Panc1 (cell line): ENCODE results near the gene RFX8. TPM values are rescaled to one million over a fixed set of nuclear protein-coding genes. Genes with fewer than 3 reads are reported as not detected.

Experiments
- ATAC-seq: fragments of 200-7000 bp; cut with Tn5 transposase; 2 replicates; pipeline ENCODE4 v1.9.1; 2020; ENCODE audit warnings: mild to moderate bottlenecking, moderate library complexity
- BruUV-seq: library from RNA; stranded (reverse); fragments of 400-500 nt; replicated peaks from 2 replicates; lab custom pipeline; 2021; lab: Mats Ljungman, UMichigan
- CTCF ChIA-PET: fragments of 300-600 bp; sonication (Branson Sonifier 250); formaldehyde crosslinking; loops from one replicate; lab custom pipeline; 2022; ENCODE audit warnings: antibody characterized with exemption; lab: Charles Lee
- POLR2A ChIA-PET: fragments of 300-600 bp; sonication (Branson Sonifier 250); formaldehyde crosslinking; loops from one replicate; lab custom pipeline; 2022; ENCODE audit warnings: antibody characterized with exemption; lab: Charles Lee
- DNase-seq: peaks from one replicate; pipeline ENCODE4 v3.0.0-alpha.2; 2010; ENCODE audit warnings: low read depth, low spot score
- H3K27ac ChIP-seq: 2 replicates; pipeline ENCODE4 v1.5.1; 2011; ENCODE audit warnings: mild to moderate bottlenecking, low read length, inconsistent platforms
- H3K27me3 ChIP-seq: fragments of 200-500 bp; sonication (Bioruptor generic); 2 replicates; pipeline ENCODE4 v1.6.0; 2014; ENCODE audit warnings: low read length, inconsistent platforms; ENCODE audit not compliant: control insufficient read depth, insufficient read depth
- H3K36me3 ChIP-seq: fragments of 200-500 bp; sonication (Bioruptor generic); 2 replicates; pipeline ENCODE4 v1.5.1; 2014; ENCODE audit warnings: inconsistent platforms, mild to moderate bottlenecking, low read length, moderate library complexity; ENCODE audit not compliant: control insufficient read depth, insufficient read depth
- H3K4me1 ChIP-seq: 2 replicates; pipeline ENCODE4 v1.5.1; 2011; ENCODE audit warnings: inconsistent platforms, mild to moderate bottlenecking, low read length, moderate library complexity; ENCODE audit not compliant: control insufficient read depth, insufficient read depth
- H3K4me3 ChIP-seq, 2 experiments: 2 replicates each; pipeline ENCODE4 v1.5.1; 2011 to 2012; ENCODE audit warnings: low read depth in 2 of 2, low read length in 2 of 2, mild to moderate bottlenecking in 2 of 2, inconsistent platforms in 1 of 2, moderate library complexity in 1 of 2
- H3K9me3 ChIP-seq: fragments of 200-500 bp; sonication (Bioruptor generic); 2 replicates; pipeline ENCODE4 v1.5.1; 2014; ENCODE audit warnings: low read depth, mild to moderate bottlenecking, inconsistent platforms, low read length, moderate library complexity; ENCODE audit not compliant: control insufficient read depth, insufficient read depth
- POLR2AphosphoS5 ChIP-seq: IDR thresholded peaks from 2 replicates; pipeline ENCODE4 v1.6.1; 2012; ENCODE audit warnings: mild to moderate bottlenecking, low read depth, low read length, moderate library complexity
- SIN3A ChIP-seq: IDR thresholded peaks from 2 replicates; pipeline ENCODE4 v1.6.1; 2012; ENCODE audit warnings: low read depth, mild to moderate bottlenecking, low read length, moderate library complexity, borderline replicate concordance; ENCODE audit not compliant: insufficient read depth
- TCF7L2 ChIP-seq: IDR thresholded peaks from 2 replicates; pipeline ENCODE4 v1.6.1; 2011; ENCODE audit warnings: mild to moderate bottlenecking, low read depth, low read length, inconsistent platforms
- in situ Hi-C: cut with HindIII; loops from 2 replicates; pipeline ENCODE4 v1.10.0; 2016; ENCODE audit warnings: low sequenced_read_pairs, low pct_unique_long_range_greater_than_20kb
- intact Hi-C: fragments of 100-400 bp; cut with micrococcal nuclease; formaldehyde crosslinking; loops from one replicate; pipeline ENCODE4 v1.10.0; 2022; ENCODE audit not compliant: unreplicated experiment
- total RNA-seq: library from RNA; stranded (reverse); gene quantifications from one replicate; pipeline ENCODE4 v1.2.1, GENCODE V29; 2021; ENCODE audit not compliant: unreplicated experiment
- TF ChIP-seq, protein P1 (sequence below), 2 experiments: IDR thresholded peaks; 2 replicates each; pipeline ENCODE4 v1.6.1; 2011 to 2012; ENCODE audit warnings: low read depth in 2 of 2, control low read depth in 1 of 2, low read length in 1 of 2, mild to moderate bottlenecking in 1 of 2, moderate library complexity in 1 of 2; ENCODE audit not compliant: insufficient read depth in 1 of 2
- TF ChIP-seq, protein P2 (sequence below): fragments of 450-650 bp; IDR thresholded peaks from 2 replicates; pipeline ENCODE4 v1.5.1; 2017; ENCODE audit warnings: mild to moderate bottlenecking

The RFX8 gene
- total RNA-seq, 1 experiment from 2014 or later: not detected

GRCh38 chr2:101383016-101383541 lies 91.8 kb downstream of the RFX8 start:
- Histone ChIP-seq H3K9me3 (no peaks in the 10 kb centered on the region), H3K36me3 (no peaks in the 10 kb centered on the region), H3K27me3 (peaks cover 23% of the 10 kb centered on the region), H3K27ac (no peak overlapping the region), H3K4me3 (no peak overlapping the region), H3K4me1 (no peaks in the 10 kb centered on the region)
- DNase-seq: no peak
- no peak for ATAC-seq
- ChIA-PET CTCF (no interaction called here), POLR2A (no interaction called here)
- intact Hi-C loops: no loop called here
- BruUV-seq: no TSS peak
- in situ Hi-C loops: no loop called here
- TF ChIP-seq SIN3A (no peak), POLR2AphosphoS5 (no peak), TCF7L2 (no peak)
- TF ChIP-seq, protein P1, sequence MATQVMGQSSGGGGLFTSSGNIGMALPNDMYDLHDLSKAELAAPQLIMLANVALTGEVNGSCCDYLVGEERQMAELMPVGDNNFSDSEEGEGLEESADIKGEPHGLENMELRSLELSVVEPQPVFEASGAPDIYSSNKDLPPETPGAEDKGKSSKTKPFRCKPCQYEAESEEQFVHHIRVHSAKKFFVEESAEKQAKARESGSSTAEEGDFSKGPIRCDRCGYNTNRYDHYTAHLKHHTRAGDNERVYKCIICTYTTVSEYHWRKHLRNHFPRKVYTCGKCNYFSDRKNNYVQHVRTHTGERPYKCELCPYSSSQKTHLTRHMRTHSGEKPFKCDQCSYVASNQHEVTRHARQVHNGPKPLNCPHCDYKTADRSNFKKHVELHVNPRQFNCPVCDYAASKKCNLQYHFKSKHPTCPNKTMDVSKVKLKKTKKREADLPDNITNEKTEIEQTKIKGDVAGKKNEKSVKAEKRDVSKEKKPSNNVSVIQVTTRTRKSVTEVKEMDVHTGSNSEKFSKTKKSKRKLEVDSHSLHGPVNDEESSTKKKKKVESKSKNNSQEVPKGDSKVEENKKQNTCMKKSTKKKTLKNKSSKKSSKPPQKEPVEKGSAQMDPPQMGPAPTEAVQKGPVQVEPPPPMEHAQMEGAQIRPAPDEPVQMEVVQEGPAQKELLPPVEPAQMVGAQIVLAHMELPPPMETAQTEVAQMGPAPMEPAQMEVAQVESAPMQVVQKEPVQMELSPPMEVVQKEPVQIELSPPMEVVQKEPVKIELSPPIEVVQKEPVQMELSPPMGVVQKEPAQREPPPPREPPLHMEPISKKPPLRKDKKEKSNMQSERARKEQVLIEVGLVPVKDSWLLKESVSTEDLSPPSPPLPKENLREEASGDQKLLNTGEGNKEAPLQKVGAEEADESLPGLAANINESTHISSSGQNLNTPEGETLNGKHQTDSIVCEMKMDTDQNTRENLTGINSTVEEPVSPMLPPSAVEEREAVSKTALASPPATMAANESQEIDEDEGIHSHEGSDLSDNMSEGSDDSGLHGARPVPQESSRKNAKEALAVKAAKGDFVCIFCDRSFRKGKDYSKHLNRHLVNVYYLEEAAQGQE (IDR thresholded peaks at IDR 0.05; ENCODE audit: insufficient read depth in 1 of 2, low read depth in 2 of 2, low read length in 1 of 2): no peak
- TF ChIP-seq, protein P2, sequence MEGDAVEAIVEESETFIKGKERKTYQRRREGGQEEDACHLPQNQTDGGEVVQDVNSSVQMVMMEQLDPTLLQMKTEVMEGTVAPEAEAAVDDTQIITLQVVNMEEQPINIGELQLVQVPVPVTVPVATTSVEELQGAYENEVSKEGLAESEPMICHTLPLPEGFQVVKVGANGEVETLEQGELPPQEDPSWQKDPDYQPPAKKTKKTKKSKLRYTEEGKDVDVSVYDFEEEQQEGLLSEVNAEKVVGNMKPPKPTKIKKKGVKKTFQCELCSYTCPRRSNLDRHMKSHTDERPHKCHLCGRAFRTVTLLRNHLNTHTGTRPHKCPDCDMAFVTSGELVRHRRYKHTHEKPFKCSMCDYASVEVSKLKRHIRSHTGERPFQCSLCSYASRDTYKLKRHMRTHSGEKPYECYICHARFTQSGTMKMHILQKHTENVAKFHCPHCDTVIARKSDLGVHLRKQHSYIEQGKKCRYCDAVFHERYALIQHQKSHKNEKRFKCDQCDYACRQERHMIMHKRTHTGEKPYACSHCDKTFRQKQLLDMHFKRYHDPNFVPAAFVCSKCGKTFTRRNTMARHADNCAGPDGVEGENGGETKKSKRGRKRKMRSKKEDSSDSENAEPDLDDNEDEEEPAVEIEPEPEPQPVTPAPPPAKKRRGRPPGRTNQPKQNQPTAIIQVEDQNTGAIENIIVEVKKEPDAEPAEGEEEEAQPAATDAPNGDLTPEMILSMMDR: no peak

DNA sequence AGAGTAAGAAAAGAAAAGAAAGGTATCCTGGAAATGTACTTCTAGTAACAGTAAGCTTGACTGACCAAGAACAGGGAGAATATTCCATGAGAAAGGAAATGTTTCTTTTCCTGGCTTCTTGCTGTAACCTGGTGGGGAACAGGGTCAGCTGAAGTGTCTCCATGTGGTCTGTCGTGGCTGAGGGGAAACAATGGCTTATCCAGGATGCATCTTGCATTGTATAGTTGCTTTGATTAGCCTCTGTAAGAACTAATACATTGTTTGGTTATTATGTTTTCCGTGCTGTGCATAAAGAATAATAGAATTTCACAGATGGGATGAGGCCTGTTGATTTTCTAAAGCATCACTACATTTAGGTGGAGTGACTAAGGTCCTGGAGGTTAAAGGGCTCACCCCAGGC lies 92.5 kb downstream of the RFX8 start:
- in situ Hi-C loops (no loop called here), intact Hi-C loops (no loop called here)
- H3K4me1 ChIP-seq: no peaks in the 10 kb centered on the region
- TF ChIP-seq, protein P2: no peak
- TF ChIP-seq TCF7L2: no peak
- TF ChIP-seq SIN3A: no peak
- H3K4me3 ChIP-seq: no peak overlapping the region
- no peak for DNase-seq
- ChIA-PET POLR2A (no interaction called here), CTCF (interaction anchor here (1.6 kb wide), 1 partner anchor 40 kb away, joined by 8 read pairs; no protein-coding TSS in a partner anchor)
- H3K9me3 ChIP-seq: no peaks in the 10 kb centered on the region
- ATAC-seq: no peak
- no peaks in the 10 kb centered on the region for H3K36me3 ChIP-seq
- H3K27ac ChIP-seq: no peak overlapping the region
- peaks cover 17% of the 10 kb centered on the region for H3K27me3 ChIP-seq
- no TSS peak for BruUV-seq
